Activated naive CD8-positive, alpha-beta T cell treated with anti-CD3 and anti-CD28 coated beads for 36 hours (primary cell): Measurements from ENCODE around the gene ZMYND19. TPM values are rescaled to one million over a fixed set of nuclear protein-coding genes. Genes with fewer than 3 reads are reported as not detected.
"Not testable (repeated sequence)": the region's sequence is repeated elsewhere in the genome, so short reads cannot be mapped to it uniquely, and the experiment has no call there.

Source experiments
- DNase-seq: peaks from one replicate; pipeline ENCODE4 v3.0.0; 2021
- H3K27ac Mint-ChIP-seq: one replicate; pipeline ENCODE4 v1.8.0; 2022; ENCODE audit warnings: mild to moderate bottlenecking, moderate library complexity, mixed read lengths
- H3K27me3 Mint-ChIP-seq: one replicate; pipeline ENCODE4 v1.8.0; 2022; ENCODE audit warnings: mild to moderate bottlenecking, mixed read lengths
- H3K36me3 Mint-ChIP-seq: one replicate; pipeline ENCODE4 v1.8.0; 2021; ENCODE audit warnings: mild to moderate bottlenecking, mixed read lengths
- H3K4me1 Mint-ChIP-seq: one replicate; pipeline ENCODE4 v1.8.0; 2021; ENCODE audit warnings: mixed read lengths
- H3K4me3 Mint-ChIP-seq: one replicate; pipeline ENCODE4 v1.8.0; 2022; ENCODE audit warnings: mild to moderate bottlenecking, moderate library complexity, mixed read lengths
- H3K9me3 Mint-ChIP-seq: one replicate; pipeline ENCODE4 v1.8.0; 2022; ENCODE audit warnings: mixed read lengths
- total RNA-seq, 2 experiments: library from RNA; stranded (reverse); gene quantifications; one replicate each; pipeline ENCODE4 v1.2.3, GENCODE V29; 2021

Gene ZMYND19
- total RNA-seq, 2 experiments from 2014 or later = 55.6 to 56.4 TPM

- Mint-ChIP-seq H3K36me3 (peaks cover 20% of the 10 kb centered on the region), H3K4me1 (no peaks in the 10 kb centered on the region), H3K27ac (no peak overlapping the region), H3K9me3 (no peaks in the 10 kb centered on the region), H3K4me3 (no peak overlapping the region), H3K27me3 (no peaks in the 10 kb centered on the region)
- DNase-seq = no peak
Measured at GRCh38 chr9:137564817-137565411, 25.4 kb downstream of the ZMYND19 start.

- Mint-ChIP-seq H3K27me3 (no peaks in the 10 kb centered on the region), H3K4me3 (no peak overlapping the region), H3K27ac (no peak overlapping the region), H3K36me3 (peaks cover 23% of the 10 kb centered on the region), H3K4me1 (no peaks in the 10 kb centered on the region), H3K9me3 (no peaks in the 10 kb centered on the region)
- no peak for DNase-seq
Measured at GRCh38 chr9:137564134-137564533, 26.2 kb downstream of the ZMYND19 start.

- Mint-ChIP-seq H3K27me3 (no peaks in the 10 kb centered on the region), H3K9me3 (no peaks in the 10 kb centered on the region), H3K4me1 (peaks cover 3% of the 10 kb centered on the region), H3K36me3 (peaks cover 19% of the 10 kb centered on the region), H3K4me3 (no peak overlapping the region), H3K27ac (no peak overlapping the region)
- no peak for DNase-seq
Measured at GRCh38 chr9:137558127-137558526, 32.2 kb downstream of the ZMYND19 start.

- Mint-ChIP-seq H3K27ac (no peak overlapping the region), H3K4me3 (no peak overlapping the region), H3K9me3 (no peaks in the 10 kb centered on the region), H3K4me1 (peaks cover 11% of the 10 kb centered on the region), H3K36me3 (peaks cover 19% of the 10 kb centered on the region), H3K27me3 (no peaks in the 10 kb centered on the region)
- DNase-seq = no peak
Measured at GRCh38 chr9:137556069-137556838, 34.1 kb downstream of the ZMYND19 start.

- H3K27ac Mint-ChIP-seq = peak overlapping the region; percentile 57
- no peak for DNase-seq
- H3K4me1 Mint-ChIP-seq = peaks cover 13% of the 10 kb centered on the region
- H3K27me3 Mint-ChIP-seq = no peaks in the 10 kb centered on the region
- peaks cover 18% of the 10 kb centered on the region for H3K36me3 Mint-ChIP-seq
- no peak overlapping the region for H3K4me3 Mint-ChIP-seq
- H3K9me3 Mint-ChIP-seq = no peaks in the 10 kb centered on the region
Measured at GRCh38 chr9:137555179-137555578, 35.1 kb downstream of the ZMYND19 start.

GRCh38 chr9:137554349-137554748, 36.0 kb downstream of the ZMYND19 start:
- peaks cover 18% of the 10 kb centered on the region for H3K4me1 Mint-ChIP-seq
- H3K9me3 Mint-ChIP-seq = no peaks in the 10 kb centered on the region
- H3K36me3 Mint-ChIP-seq = peaks cover 11% of the 10 kb centered on the region
- no peaks in the 10 kb centered on the region for H3K27me3 Mint-ChIP-seq
- H3K27ac Mint-ChIP-seq = no peak overlapping the region
- DNase-seq = no peak
- H3K4me3 Mint-ChIP-seq = no peak overlapping the region

GRCh38 chr9:137553654-137554053, 36.7 kb downstream of the ZMYND19 start:
- not testable (repeated sequence) for H3K9me3 Mint-ChIP-seq, DNase-seq, H3K27me3 Mint-ChIP-seq, H3K4me3 Mint-ChIP-seq
- Mint-ChIP-seq H3K27ac (peak overlapping the region; percentile 48), H3K36me3 (peaks cover 11% of the 10 kb centered on the region), H3K4me1 (peaks cover 18% of the 10 kb centered on the region)

- DNase-seq = no peak
- Mint-ChIP-seq H3K9me3 (no peaks in the 10 kb centered on the region), H3K27ac (peak overlapping the region; percentile 72), H3K27me3 (no peaks in the 10 kb centered on the region), H3K4me1 (peaks cover 18% of the 10 kb centered on the region), H3K4me3 (peak overlapping the region; percentile 88), H3K36me3 (peaks cover 11% of the 10 kb centered on the region)
Measured at GRCh38 chr9:137552022-137552768, 38.1 kb downstream of the ZMYND19 start.

GRCh38 chr9:137551264-137552021, 38.9 kb downstream of the ZMYND19 start, which contains the start of gene MRPL41:
Gene MRPL41 (plus strand): TSS chr9:137551879. CDS start chr9:137552082, 203 bp downstream.
- H3K27me3 Mint-ChIP-seq = no peaks in the 10 kb centered on the region
- peaks cover 11% of the 10 kb centered on the region for H3K36me3 Mint-ChIP-seq
- peaks cover 18% of the 10 kb centered on the region for H3K4me1 Mint-ChIP-seq
- peak; percentile 95 for DNase-seq
- no peaks in the 10 kb centered on the region for H3K9me3 Mint-ChIP-seq
- H3K4me3 Mint-ChIP-seq = peak within 1 kb of the TSS; percentile 88
- peak within 1 kb of the TSS; percentile 72 for H3K27ac Mint-ChIP-seq

GRCh38 chr9:137550958-137551263, 39.4 kb downstream of the ZMYND19 start:
- peak overlapping the region; percentile 38 for H3K27ac Mint-ChIP-seq
- H3K4me1 Mint-ChIP-seq = peaks cover 18% of the 10 kb centered on the region
- not testable (repeated sequence) for DNase-seq, H3K27me3 Mint-ChIP-seq, H3K9me3 Mint-ChIP-seq
- peak overlapping the region; percentile 68 for H3K4me3 Mint-ChIP-seq
- H3K36me3 Mint-ChIP-seq = peaks cover 11% of the 10 kb centered on the region

GRCh38 chr9:137550231-137550621, 40.1 kb downstream of the ZMYND19 start, which contains the start of gene PNPLA7:
Gene PNPLA7 (minus strand): TSS chr9:137550402. CDS start chr9:137550197, 205 bp downstream.
- no peaks in the 10 kb centered on the region for H3K9me3 Mint-ChIP-seq
- peak within 1 kb of the TSS; percentile 54 for H3K27ac Mint-ChIP-seq
- H3K36me3 Mint-ChIP-seq = peaks cover 10% of the 10 kb centered on the region
- H3K27me3 Mint-ChIP-seq = no peaks in the 10 kb centered on the region
- H3K4me3 Mint-ChIP-seq = peak within 1 kb of the TSS; percentile 80
- peak; percentile 45 for DNase-seq
- H3K4me1 Mint-ChIP-seq = peaks cover 18% of the 10 kb centered on the region

- Mint-ChIP-seq H3K27me3 (no peaks in the 10 kb centered on the region), H3K9me3 (no peaks in the 10 kb centered on the region), H3K4me1 (peaks cover 14% of the 10 kb centered on the region), H3K4me3 (no peak overlapping the region), H3K36me3 (peaks cover 7% of the 10 kb centered on the region), H3K27ac (no peak overlapping the region)
- DNase-seq = no peak
Measured at GRCh38 chr9:137547687-137548543, 42.4 kb downstream of the ZMYND19 start.

- Mint-ChIP-seq H3K4me3 (no peak overlapping the region), H3K27ac (no peak overlapping the region), H3K4me1 (peaks cover 5% of the 10 kb centered on the region), H3K36me3 (no peaks in the 10 kb centered on the region), H3K27me3 (no peaks in the 10 kb centered on the region), H3K9me3 (no peaks in the 10 kb centered on the region)
- DNase-seq = no peak
Measured at GRCh38 chr9:137545123-137545522, 45.2 kb downstream of the ZMYND19 start.

- no peak overlapping the region for H3K27ac Mint-ChIP-seq
- H3K27me3 Mint-ChIP-seq = no peaks in the 10 kb centered on the region
- no peaks in the 10 kb centered on the region for H3K36me3 Mint-ChIP-seq
- H3K9me3 Mint-ChIP-seq = no peaks in the 10 kb centered on the region
- no peaks in the 10 kb centered on the region for H3K4me1 Mint-ChIP-seq
- no peak for DNase-seq
- H3K4me3 Mint-ChIP-seq = no peak overlapping the region
Measured at GRCh38 chr9:137544176-137544760, 46.0 kb downstream of the ZMYND19 start.
